SJSA1 (cell line): ENCODE data around the gene ARHGAP4. TPM values are rescaled to one million over a fixed set of nuclear protein-coding genes. Genes with fewer than 3 reads are reported as not detected.

Experiments
- DNase-seq, 2 experiments: peaks; one replicate each; pipeline ENCODE4 v3.0.0-alpha.2; 2015 to 2020; ENCODE audit warnings: low spot score in 2 of 2, low read depth in 1 of 2
- H3K27ac ChIP-seq: fragments of 250-450 bp; sonication (Bioruptor Pico); 2 replicates; pipeline ENCODE4 v1.5.1; 2020; ENCODE audit warnings: mild to moderate bottlenecking, moderate library complexity
- H3K27me3 ChIP-seq: fragments of 250-450 bp; sonication (Bioruptor Pico); replicated peaks from 2 replicates; pipeline ENCODE4 v1.5.1; 2020; ENCODE audit warnings: mild to moderate bottlenecking, moderate library complexity
- H3K36me3 ChIP-seq: fragments of 250-450 bp; sonication (Bioruptor Pico); 2 replicates; pipeline ENCODE4 v1.5.1; 2020; ENCODE audit warnings: mild to moderate bottlenecking
- H3K4me1 ChIP-seq: fragments of 250-450 bp; sonication (Bioruptor Pico); replicated peaks from 2 replicates; pipeline ENCODE4 v1.6.1; 2021; ENCODE audit warnings: mild to moderate bottlenecking
- H3K4me3 ChIP-seq: fragments of 250-450 bp; sonication (Bioruptor Pico); 2 replicates; pipeline ENCODE4 v1.5.1; 2020; ENCODE audit warnings: mild to moderate bottlenecking
- H3K9me3 ChIP-seq: fragments of 250-450 bp; sonication (Bioruptor Pico); replicated peaks from 2 replicates; pipeline ENCODE4 v1.5.1; 2020; ENCODE audit warnings: mild to moderate bottlenecking
- total RNA-seq: library from RNA; depleted of rRNA; stranded (reverse); fragments of >200 nt; shearing (Covaris generic); gene quantifications from 2 replicates; pipeline ENCODE4 v1.2.3, GENCODE V29; 2014

The ARHGAP4 gene
- total RNA-seq, 1 experiment from 2014 or later = 0.63 TPM

GRCh38 chrX:153868576-153869472 is 57.2 kb downstream of the ARHGAP4 start:
- no peaks in the 10 kb centered on the region for H3K36me3 ChIP-seq
- H3K9me3 ChIP-seq = no peaks in the 10 kb centered on the region
- no peak for DNase-seq
- H3K27me3 ChIP-seq = no peaks in the 10 kb centered on the region
- H3K4me1 ChIP-seq = no peaks in the 10 kb centered on the region
- no peak overlapping the region for H3K27ac ChIP-seq
- no peak overlapping the region for H3K4me3 ChIP-seq

- no peaks in the 10 kb centered on the region for H3K4me1 ChIP-seq
- H3K9me3 ChIP-seq = no peaks in the 10 kb centered on the region
These were observed 58.4 kb downstream of the ARHGAP4 start for GRCh38 chrX:153867671-153868070.

DNA sequence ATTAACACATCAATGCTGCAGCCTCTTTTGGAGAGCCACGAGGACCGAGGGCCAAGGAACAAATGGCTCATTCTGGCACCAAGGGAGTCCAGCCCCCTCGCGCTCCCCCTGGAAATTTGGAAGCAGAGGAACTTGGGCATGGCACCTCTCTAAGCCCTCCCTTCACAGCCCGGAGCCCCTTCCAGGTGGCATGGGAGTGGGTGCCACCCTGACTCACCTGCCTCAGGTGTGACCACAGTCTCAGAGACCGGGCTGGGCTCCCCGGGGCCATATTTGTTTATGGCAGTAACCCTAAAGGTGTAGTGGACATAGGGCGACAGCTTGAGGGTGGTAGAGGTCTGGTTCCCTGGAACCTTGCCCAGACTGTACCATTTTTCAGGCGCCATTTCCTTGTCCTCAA is 58.9 kb downstream of the ARHGAP4 start:
- no peaks in the 10 kb centered on the region for H3K9me3 ChIP-seq
- H3K36me3 ChIP-seq = no peaks in the 10 kb centered on the region
- H3K27ac ChIP-seq = no peak overlapping the region
- H3K4me1 ChIP-seq = no peaks in the 10 kb centered on the region
- no peaks in the 10 kb centered on the region for H3K27me3 ChIP-seq
- no peak overlapping the region for H3K4me3 ChIP-seq
- no peak for DNase-seq

More at GRCh38 chrX:153867671-153868070, 58.4 kb downstream of the ARHGAP4 start:
- H3K27me3 ChIP-seq = no peaks in the 10 kb centered on the region
- no peak for DNase-seq
- no peaks in the 10 kb centered on the region for H3K36me3 ChIP-seq
- H3K4me3 ChIP-seq = no peak overlapping the region
- H3K27ac ChIP-seq = no peak overlapping the region

DNA sequence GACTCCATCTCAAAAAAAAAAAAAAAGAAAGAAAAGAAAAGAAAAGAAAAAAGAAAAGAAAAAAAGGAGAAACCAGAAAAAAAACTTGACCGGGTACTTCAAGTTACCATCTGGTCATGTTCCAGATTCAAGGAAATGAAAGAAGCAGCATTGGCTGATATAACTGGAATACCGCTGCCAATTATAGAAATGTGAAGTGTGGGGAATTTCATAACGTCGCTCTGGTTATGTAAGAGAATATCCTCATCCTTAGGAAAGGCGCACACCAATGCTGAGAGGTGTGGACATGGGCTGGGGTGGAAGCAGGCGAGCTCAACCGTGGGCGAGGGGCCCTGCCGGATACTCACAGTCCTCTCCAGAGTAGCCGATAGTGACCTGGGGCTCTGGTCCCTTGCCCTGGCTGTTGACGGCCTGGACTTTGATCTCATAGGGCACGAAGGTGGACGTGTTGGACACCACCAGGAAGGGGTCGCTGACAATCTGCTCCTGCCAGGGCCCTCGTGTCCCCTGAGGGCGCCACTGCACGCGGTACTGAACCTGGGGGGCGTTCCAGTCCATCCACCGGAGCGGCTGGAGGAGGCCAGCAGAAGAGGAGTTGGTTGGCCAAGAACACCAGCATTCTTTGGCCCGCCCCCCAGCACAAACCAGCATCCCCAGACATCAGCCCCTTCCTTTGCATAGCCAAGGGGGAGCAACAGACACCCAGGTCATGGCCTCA is 59.6 kb downstream of the ARHGAP4 start:
- no peaks in the 10 kb centered on the region for H3K4me1 ChIP-seq
- no peak for DNase-seq
- H3K36me3 ChIP-seq = no peaks in the 10 kb centered on the region
- H3K27me3 ChIP-seq = no peaks in the 10 kb centered on the region
- no peak overlapping the region for H3K4me3 ChIP-seq
- H3K27ac ChIP-seq = no peak overlapping the region
- no peaks in the 10 kb centered on the region for H3K9me3 ChIP-seq

DNA sequence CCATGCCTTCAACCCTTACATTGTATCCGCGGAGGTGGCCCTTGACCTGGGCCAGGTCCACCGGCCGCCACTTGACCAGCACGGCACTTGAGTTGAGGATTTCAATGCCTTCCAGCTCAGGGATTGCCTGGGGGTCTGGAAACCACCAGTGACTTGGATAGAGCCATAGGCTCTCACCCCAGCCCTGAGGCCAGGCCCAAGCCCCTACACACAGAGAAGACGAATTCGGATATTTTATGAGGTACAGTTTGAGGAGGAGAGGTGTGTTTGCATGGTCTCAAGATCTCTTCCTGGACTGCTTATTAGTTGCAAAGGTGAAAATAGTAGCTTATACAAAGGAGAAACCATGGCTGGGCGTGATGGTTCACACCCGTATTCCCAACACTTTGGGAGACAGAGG is 60.4 kb downstream of the ARHGAP4 start:
- H3K27ac ChIP-seq = no peak overlapping the region
- DNase-seq = no peak

GRCh38 chrX:153865321-153865580 is 60.8 kb downstream of the ARHGAP4 start:
- Histone ChIP-seq H3K4me1 (no peaks in the 10 kb centered on the region), H3K9me3 (no peaks in the 10 kb centered on the region), H3K4me3 (no peak overlapping the region), H3K27ac (no peak overlapping the region), H3K27me3 (no peaks in the 10 kb centered on the region), H3K36me3 (no peaks in the 10 kb centered on the region)
- no peak for DNase-seq

More for the DNA sequence above, 60.4 kb downstream of the ARHGAP4 start:
- Histone ChIP-seq H3K9me3 (no peaks in the 10 kb centered on the region), H3K36me3 (no peaks in the 10 kb centered on the region), H3K27me3 (no peaks in the 10 kb centered on the region), H3K4me3 (no peak overlapping the region), H3K4me1 (no peaks in the 10 kb centered on the region)

DNA sequence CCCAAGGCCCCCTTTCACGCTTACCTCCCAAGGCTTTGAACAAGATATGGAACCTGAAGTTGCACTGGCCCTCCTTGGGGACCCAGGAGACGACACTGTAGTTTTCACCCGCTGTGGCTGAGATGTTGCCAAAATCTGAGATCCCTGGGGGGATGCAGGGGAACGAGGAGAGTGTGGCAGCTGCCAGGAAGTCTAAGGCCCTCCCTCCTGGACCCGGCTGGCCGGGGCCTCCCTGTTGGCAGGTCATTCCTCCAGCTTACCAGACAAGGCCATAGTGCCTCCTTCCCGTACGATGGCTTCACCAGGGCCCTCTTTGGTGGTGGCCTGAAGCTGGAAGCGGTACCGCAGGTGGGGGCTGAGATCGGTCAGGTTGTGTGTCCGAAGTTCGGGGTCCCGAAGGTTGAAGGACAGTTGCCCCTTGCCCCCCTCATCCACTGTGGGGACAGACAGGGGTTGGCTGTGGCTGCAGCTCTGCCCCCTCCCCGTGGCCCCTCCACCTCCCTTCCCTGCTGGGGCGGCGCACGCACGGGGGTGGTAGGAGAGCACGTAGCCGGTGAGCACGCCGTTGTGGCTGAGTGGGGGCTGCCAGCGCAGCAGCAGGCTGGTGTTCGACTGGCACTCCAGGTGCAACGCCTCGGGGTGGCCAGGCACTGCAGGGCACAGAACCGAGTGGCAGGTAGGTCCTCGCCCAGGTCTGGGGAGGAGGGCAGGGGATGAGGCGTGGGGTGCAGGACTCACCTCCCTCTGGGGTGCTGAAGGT is 61.3 kb downstream of the ARHGAP4 start:
- no peaks in the 10 kb centered on the region for H3K4me1 ChIP-seq
- H3K27me3 ChIP-seq = no peaks in the 10 kb centered on the region
- DNase-seq = no peak
- no peaks in the 10 kb centered on the region for H3K9me3 ChIP-seq
- no peak overlapping the region for H3K4me3 ChIP-seq
- H3K36me3 ChIP-seq = no peaks in the 10 kb centered on the region
- H3K27ac ChIP-seq = no peak overlapping the region

- H3K36me3 ChIP-seq = no peaks in the 10 kb centered on the region
- no peak for DNase-seq
- H3K9me3 ChIP-seq = no peaks in the 10 kb centered on the region
- H3K27ac ChIP-seq = no peak overlapping the region
- H3K4me3 ChIP-seq = no peak overlapping the region
- no peaks in the 10 kb centered on the region for H3K27me3 ChIP-seq
- no peaks in the 10 kb centered on the region for H3K4me1 ChIP-seq
These were observed 62.0 kb downstream of the ARHGAP4 start for GRCh38 chrX:153864101-153864500.

- H3K4me3 ChIP-seq = no peak overlapping the region
- DNase-seq = no peak
- H3K27me3 ChIP-seq = no peaks in the 10 kb centered on the region
- H3K36me3 ChIP-seq = no peaks in the 10 kb centered on the region
- H3K27ac ChIP-seq = no peak overlapping the region
- H3K9me3 ChIP-seq = no peaks in the 10 kb centered on the region
- H3K4me1 ChIP-seq = no peaks in the 10 kb centered on the region
These were observed 62.6 kb downstream of the ARHGAP4 start for GRCh38 chrX:153863251-153863991.

- H3K27me3 ChIP-seq = no peaks in the 10 kb centered on the region
- no peak overlapping the region for H3K27ac ChIP-seq
- H3K9me3 ChIP-seq = no peaks in the 10 kb centered on the region
- DNase-seq = no peak
- no peak overlapping the region for H3K4me3 ChIP-seq
- H3K4me1 ChIP-seq = no peaks in the 10 kb centered on the region
- H3K36me3 ChIP-seq = no peaks in the 10 kb centered on the region
These were observed 63.5 kb downstream of the ARHGAP4 start for GRCh38 chrX:153862369-153863250.

DNA sequence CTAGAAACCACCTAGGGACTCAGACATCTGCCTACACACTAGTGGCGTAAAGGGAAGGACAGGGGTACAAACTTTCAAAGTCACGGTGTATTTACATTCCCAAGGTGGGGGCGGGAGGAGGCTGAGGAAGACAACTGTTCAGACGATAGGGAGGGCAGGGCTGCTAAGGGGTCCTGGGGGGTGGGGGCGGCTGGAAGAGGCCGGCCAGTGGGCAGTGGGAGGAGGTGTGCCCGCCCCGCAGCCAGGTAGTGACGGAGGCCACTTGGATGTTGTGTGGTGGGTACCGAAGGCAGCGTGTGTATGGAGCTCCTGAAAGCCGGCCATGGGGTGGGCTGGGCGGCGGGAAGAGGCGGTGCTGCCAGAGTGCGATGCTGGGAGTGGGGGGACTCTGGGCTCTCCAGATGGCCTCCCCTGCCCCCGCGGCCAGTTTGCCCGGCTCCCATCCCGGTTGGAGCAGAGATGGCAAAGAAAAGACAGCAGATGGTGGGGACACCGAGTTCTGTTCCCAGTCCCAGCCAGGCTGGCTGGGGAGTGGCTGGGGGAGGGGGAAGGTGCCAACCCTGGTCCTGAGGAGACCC is 64.2 kb downstream of the ARHGAP4 start:
- H3K27me3 ChIP-seq = no peaks in the 10 kb centered on the region
- no peak overlapping the region for H3K4me3 ChIP-seq
- no peak overlapping the region for H3K27ac ChIP-seq
- no peak for DNase-seq
- H3K36me3 ChIP-seq = no peaks in the 10 kb centered on the region
- H3K9me3 ChIP-seq = no peaks in the 10 kb centered on the region
- no peaks in the 10 kb centered on the region for H3K4me1 ChIP-seq

- Histone ChIP-seq H3K4me1 (no peaks in the 10 kb centered on the region), H3K27ac (no peak overlapping the region), H3K27me3 (no peaks in the 10 kb centered on the region), H3K4me3 (no peak overlapping the region), H3K9me3 (no peaks in the 10 kb centered on the region), H3K36me3 (no peaks in the 10 kb centered on the region)
- DNase-seq = no peak
These were observed 64.9 kb downstream of the ARHGAP4 start for GRCh38 chrX:153861151-153861550.
